ENCODE measurements around the gene NELL1.

The NELL1 gene

DNA sequence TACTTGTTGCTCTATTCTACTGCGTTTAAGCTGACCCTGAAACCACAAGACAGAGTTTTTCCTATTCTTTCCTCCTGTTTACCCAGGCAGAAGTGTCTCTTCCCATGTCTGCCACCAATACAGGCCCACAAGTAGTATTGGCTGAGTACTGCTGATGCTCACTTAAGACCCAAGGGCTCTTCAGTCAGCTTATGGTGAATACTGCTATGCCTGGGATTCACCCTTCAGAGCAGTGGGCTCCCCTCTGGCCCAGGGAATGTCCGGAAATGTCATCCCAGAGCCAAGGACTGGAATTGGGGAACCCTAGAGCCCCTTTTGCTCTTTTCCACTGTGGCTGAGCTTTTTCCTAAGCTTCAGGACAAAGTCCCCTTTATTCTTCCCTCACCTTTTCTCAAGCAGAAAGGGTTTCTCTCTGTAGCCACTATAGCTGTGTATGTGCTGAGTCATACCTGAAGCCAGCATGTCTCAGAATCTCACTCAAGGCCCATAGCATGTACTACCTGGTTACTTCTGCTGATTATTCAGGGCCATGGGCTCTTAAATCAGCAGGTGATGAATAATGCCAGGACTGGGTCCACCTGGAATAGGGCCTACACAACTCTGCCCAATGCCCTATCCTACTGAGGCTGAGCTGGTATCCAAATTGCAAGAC, 777.7 kb downstream of the NELL1 start:
- TF ChIP-seq FOXP2 (optimal IDR thresholded peaks at IDR 0.05; ENCODE audit: borderline replicate concordance, extremely low read depth, extremely low read length, insufficient read depth) (no peak), SIN3A (IDR thresholded peaks at IDR 0.05; ENCODE audit: borderline replicate concordance, insufficient read depth, low read length) (no peak)
- TF ChIP-seq, protein P1, sequence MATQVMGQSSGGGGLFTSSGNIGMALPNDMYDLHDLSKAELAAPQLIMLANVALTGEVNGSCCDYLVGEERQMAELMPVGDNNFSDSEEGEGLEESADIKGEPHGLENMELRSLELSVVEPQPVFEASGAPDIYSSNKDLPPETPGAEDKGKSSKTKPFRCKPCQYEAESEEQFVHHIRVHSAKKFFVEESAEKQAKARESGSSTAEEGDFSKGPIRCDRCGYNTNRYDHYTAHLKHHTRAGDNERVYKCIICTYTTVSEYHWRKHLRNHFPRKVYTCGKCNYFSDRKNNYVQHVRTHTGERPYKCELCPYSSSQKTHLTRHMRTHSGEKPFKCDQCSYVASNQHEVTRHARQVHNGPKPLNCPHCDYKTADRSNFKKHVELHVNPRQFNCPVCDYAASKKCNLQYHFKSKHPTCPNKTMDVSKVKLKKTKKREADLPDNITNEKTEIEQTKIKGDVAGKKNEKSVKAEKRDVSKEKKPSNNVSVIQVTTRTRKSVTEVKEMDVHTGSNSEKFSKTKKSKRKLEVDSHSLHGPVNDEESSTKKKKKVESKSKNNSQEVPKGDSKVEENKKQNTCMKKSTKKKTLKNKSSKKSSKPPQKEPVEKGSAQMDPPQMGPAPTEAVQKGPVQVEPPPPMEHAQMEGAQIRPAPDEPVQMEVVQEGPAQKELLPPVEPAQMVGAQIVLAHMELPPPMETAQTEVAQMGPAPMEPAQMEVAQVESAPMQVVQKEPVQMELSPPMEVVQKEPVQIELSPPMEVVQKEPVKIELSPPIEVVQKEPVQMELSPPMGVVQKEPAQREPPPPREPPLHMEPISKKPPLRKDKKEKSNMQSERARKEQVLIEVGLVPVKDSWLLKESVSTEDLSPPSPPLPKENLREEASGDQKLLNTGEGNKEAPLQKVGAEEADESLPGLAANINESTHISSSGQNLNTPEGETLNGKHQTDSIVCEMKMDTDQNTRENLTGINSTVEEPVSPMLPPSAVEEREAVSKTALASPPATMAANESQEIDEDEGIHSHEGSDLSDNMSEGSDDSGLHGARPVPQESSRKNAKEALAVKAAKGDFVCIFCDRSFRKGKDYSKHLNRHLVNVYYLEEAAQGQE (IDR thresholded peaks at IDR 0.05; ENCODE audit: insufficient read depth in 1 of 2, low read depth in 2 of 2, low read length in 2 of 2): no peak

DNA sequence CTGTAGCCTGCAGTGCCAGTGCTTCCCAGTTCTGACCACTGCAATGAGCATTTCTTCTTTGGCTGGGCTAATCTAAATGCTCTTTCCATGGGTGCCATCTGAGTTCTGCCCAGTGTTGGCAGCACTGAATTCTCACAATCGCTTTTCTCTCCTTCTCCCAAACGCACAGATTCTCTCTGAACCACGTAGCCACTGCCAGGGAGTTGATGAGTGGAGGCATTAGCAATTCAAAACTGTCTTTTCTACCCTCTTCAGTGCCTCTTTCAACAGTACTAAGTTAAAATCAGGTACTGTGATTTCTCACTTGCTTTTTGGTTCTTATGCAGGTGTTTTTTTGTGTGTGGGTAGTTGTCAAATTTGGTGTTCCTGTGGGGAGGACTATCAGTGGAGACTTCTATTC, 778.5 kb downstream of the NELL1 start:
- TF ChIP-seq POLR2AphosphoS5 (IDR thresholded peaks at IDR 0.05; ENCODE audit: low read depth, low read length) (no peak), TAF1 (IDR thresholded peaks at IDR 0.05; ENCODE audit: borderline replicate concordance, insufficient read depth, low read length) (no peak)

DNA sequence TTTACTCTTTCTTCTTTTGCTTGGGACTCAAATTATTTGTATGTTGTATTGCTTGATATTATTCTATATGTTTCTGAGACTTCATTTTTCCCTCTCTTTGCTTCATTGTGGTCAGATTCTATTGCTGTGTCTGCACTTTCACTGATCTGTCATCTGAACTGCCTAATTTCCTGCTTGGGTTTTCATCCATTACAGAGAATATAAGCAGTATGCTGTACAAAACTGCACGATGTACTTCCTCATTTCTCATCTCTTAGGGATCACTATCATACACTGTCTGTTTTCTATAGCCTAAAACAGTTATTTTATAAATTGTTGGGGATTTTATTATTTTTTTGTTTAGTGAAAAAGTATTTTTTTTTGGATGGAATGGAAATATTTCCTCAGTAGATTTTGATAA, 786.8 kb downstream of the NELL1 start:
- TF ChIP-seq SIN3A (IDR thresholded peaks at IDR 0.05; ENCODE audit: borderline replicate concordance, insufficient read depth, low read length) (no peak), FOXP2 (optimal IDR thresholded peaks at IDR 0.05; ENCODE audit: borderline replicate concordance, extremely low read depth, extremely low read length, insufficient read depth) (no peak), TAF1 (IDR thresholded peaks at IDR 0.05; ENCODE audit: borderline replicate concordance, insufficient read depth, low read length) (no peak), POLR2AphosphoS5 (IDR thresholded peaks at IDR 0.05; ENCODE audit: low read depth, low read length) (no peak)
- TF ChIP-seq, protein P1 (IDR thresholded peaks at IDR 0.05; ENCODE audit: insufficient read depth in 1 of 2, low read depth in 2 of 2, low read length in 2 of 2): no peak

DNA sequence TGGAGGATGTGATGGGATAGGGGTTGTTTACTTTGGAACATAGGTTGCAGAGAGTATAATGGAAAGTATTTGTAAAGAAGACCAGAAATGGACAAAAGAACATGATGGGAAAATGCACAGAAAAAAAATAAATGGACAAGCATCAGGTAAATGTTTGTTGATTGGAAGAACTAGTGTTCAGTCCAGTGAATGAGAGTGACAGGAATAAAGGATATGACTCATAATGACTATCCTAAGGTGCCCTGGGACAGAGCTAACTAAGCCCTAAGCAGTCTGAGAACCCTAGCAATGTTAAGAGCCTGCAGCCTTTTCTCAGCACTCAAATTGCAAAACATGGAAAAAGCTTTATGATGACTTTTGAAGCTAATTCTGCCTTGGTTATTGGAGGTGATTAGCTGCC, 790.7 kb downstream of the NELL1 start:
- TF ChIP-seq TAF1 (IDR thresholded peaks at IDR 0.05; ENCODE audit: borderline replicate concordance, insufficient read depth, low read length) (no peak), SIN3A (IDR thresholded peaks at IDR 0.05; ENCODE audit: borderline replicate concordance, insufficient read depth, low read length) (no peak)

DNA sequence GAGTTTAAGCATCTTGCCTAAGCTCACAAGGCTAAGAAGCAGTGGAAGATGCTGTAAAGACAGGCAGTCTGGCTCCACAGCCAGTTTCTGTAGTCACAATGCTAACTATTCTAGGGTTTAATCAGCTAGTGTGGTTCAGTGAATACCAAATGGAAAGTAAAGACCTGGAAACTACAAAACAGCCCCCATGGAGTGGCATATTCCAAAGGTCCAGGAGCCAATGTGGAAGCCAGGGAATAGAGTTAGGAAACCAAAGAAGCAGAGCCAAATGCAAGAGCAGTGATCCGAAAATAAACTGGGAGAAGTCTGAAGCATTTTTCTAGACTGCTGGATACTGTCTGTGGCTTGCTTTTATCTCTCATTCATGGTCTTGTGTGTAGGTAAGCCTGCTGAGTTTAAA, 792.3 kb downstream of the NELL1 start:
- TF ChIP-seq TAF1 (IDR thresholded peaks at IDR 0.05; ENCODE audit: borderline replicate concordance, insufficient read depth, low read length): no peak
- TF ChIP-seq FOXP2 (optimal IDR thresholded peaks at IDR 0.05; ENCODE audit: borderline replicate concordance, extremely low read depth, extremely low read length, insufficient read depth): no peak
- TF ChIP-seq POLR2AphosphoS5 (IDR thresholded peaks at IDR 0.05; ENCODE audit: low read depth, low read length): no peak
- no peak for TF ChIP-seq SIN3A (IDR thresholded peaks at IDR 0.05; ENCODE audit: borderline replicate concordance, insufficient read depth, low read length)
- TF ChIP-seq, protein P1 (IDR thresholded peaks at IDR 0.05; ENCODE audit: insufficient read depth in 1 of 2, low read depth in 2 of 2, low read length in 2 of 2): no peak

DNA sequence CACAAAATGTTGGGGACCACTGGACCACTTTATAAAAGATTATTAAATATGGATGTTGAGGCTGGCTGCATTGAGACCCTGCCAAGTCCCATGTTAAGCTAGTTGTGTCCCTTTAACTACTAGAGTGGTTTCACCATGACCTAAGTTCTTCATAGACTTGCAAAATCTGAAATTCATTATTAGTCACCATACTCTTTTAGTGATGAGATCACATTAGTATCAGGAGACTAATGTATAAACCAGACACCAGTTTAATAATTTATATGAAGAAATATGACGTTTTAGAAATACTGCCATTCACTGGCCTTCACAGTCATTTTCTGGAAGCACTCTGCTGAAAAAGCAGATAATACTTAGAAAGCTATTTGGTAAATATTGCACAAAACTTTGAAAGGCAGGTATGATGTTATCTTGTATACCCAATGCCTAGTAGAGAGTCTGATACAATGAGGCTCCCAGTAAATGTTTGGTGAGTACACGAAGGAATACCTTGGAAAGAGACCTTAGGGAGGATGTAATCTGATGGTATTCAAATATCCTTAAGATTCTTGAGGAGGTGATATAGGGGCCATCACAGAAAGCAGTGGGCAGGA, 795.3 kb downstream of the NELL1 start:
- TF ChIP-seq SIN3A (IDR thresholded peaks at IDR 0.05; ENCODE audit: borderline replicate concordance, insufficient read depth, low read length) (no peak), FOXP2 (optimal IDR thresholded peaks at IDR 0.05; ENCODE audit: borderline replicate concordance, extremely low read depth, extremely low read length, insufficient read depth) (no peak), TAF1 (IDR thresholded peaks at IDR 0.05; ENCODE audit: borderline replicate concordance, insufficient read depth, low read length) (no peak), POLR2AphosphoS5 (IDR thresholded peaks at IDR 0.05; ENCODE audit: low read depth, low read length) (no peak)
- TF ChIP-seq, protein P1 (IDR thresholded peaks at IDR 0.05; ENCODE audit: insufficient read depth in 1 of 2, low read depth in 2 of 2, low read length in 2 of 2): no peak
